NCI-H187 treated with DMSO at 0.1 percent for 48 hours (cell line): ENCODE measurements around the gene FAM156A.
A peak's percentile ranks its signal among the peaks of the same experiment; 100 is the strongest.
"Not testable (repeated sequence)": the region's sequence is repeated elsewhere in the genome, so short reads cannot be mapped to it uniquely, and the experiment has no call there.

Experiments used
- DNase-seq: peaks from one replicate; lab custom pipeline; 2025; lab: John Stamatoyannopoulos, UW

FAM156A gene

GRCh38 chrX:52966993-52967738 lies 8.8 kb upstream of the FAM156A start:
- DNase-seq, result not testable (repeated sequence)

- not testable (repeated sequence) for DNase-seq
These were observed 643 bp upstream of the FAM156A start for GRCh38 chrX:52958961-52959360.

GRCh38 chrX:52949884-52950283 lies 8.4 kb downstream of the FAM156A start:
- DNase-seq, result not testable (repeated sequence)

- not testable (repeated sequence) for DNase-seq
These were observed 9.0 kb downstream of the FAM156A start for GRCh38 chrX:52949325-52949724.

GRCh38 chrX:52948265-52948664 lies 10.1 kb downstream of the FAM156A start:
- DNase-seq, result not testable (repeated sequence)

- not testable (repeated sequence) for DNase-seq
These were observed 10.8 kb downstream of the FAM156A start for GRCh38 chrX:52947501-52947900.

GRCh38 chrX:52945838-52946494 lies 12.4 kb downstream of the FAM156A start:
- DNase-seq, result not testable (repeated sequence)

- DNase-seq, result not testable (repeated sequence)
These were observed 16.6 kb downstream of the FAM156A start for GRCh38 chrX:52941728-52942127.

GRCh38 chrX:52940704-52941103 lies 17.6 kb downstream of the FAM156A start:
- not testable (repeated sequence) for DNase-seq

GRCh38 chrX:52935470-52935784 lies 22.9 kb downstream of the FAM156A start:
- DNase-seq, result not testable (repeated sequence)

GRCh38 chrX:52934704-52935469 lies 23.4 kb downstream of the FAM156A start:
- DNase-seq, result peak; percentile 63

- peak; percentile 63 for DNase-seq
These were observed 24.2 kb downstream of the FAM156A start for GRCh38 chrX:52933976-52934703.

- DNase-seq, result no peak
These were observed 25.1 kb downstream of the FAM156A start for GRCh38 chrX:52933213-52933612.

- not testable (repeated sequence) for DNase-seq
These were observed 28.1 kb downstream of the FAM156A start for GRCh38 chrX:52930214-52930613.

GRCh38 chrX:52923781-52924241 lies 34.5 kb downstream of the FAM156A start:
- no peak for DNase-seq

- DNase-seq, result not testable (repeated sequence)
These were observed 43.6 kb downstream of the FAM156A start for GRCh38 chrX:52914704-52915103.

- not testable (repeated sequence) for DNase-seq
These were observed 44.6 kb downstream of the FAM156A start for GRCh38 chrX:52913681-52914080.

- DNase-seq, result not testable (repeated sequence)
These were observed 48.9 kb downstream of the FAM156A start for GRCh38 chrX:52909313-52909969.

GRCh38 chrX:52907900-52908299 lies 50.4 kb downstream of the FAM156A start:
- not testable (repeated sequence) for DNase-seq

- not testable (repeated sequence) for DNase-seq
These were observed 51.2 kb downstream of the FAM156A start for GRCh38 chrX:52907137-52907536.

GRCh38 chrX:52906072-52906471 lies 52.2 kb downstream of the FAM156A start:
- not testable (repeated sequence) for DNase-seq
